Sigmoid colon (tissue), 7 donors: ENCODE measurements around the gene KRTDAP. TPM values are rescaled to one million over a fixed set of nuclear protein-coding genes. Genes with fewer than 3 reads are reported as not detected.
"Not testable (repeated sequence)": the region's sequence is repeated elsewhere in the genome, so short reads cannot be mapped to it uniquely, and the experiment has no call there.

Source experiments
- DNase-seq: peaks from one replicate; pipeline ENCODE4 v3.0.0-alpha.2; 2019
- H3K27ac ChIP-seq, 4 donors: fragments of 200-600 bp; sonication (generic); one replicate each; pipeline ENCODE4 v1.5.1; 2016 to 2019; ENCODE audit warnings: mild to moderate bottlenecking in 1 of 4
- H3K27me3 ChIP-seq, 3 donors: fragments of 200-600 bp; sonication (generic); one replicate each; pipeline ENCODE4 v1.5.1; 2019; ENCODE audit warnings: mild to moderate bottlenecking in 1 of 3
- H3K36me3 ChIP-seq, 4 donors: fragments of 200-600 bp; sonication (generic); one replicate each; pipeline ENCODE4 v1.5.1; 2016 to 2019
- H3K4me1 ChIP-seq, 4 donors: fragments of 200-600 bp; sonication (generic); one replicate each; pipeline ENCODE4 v1.5.1; 2017 to 2019
- H3K4me3 ChIP-seq, 4 donors: fragments of 200-600 bp; sonication (generic); one replicate each; pipeline ENCODE4 v1.5.1; 2017 to 2019; ENCODE audit warnings: mild to moderate bottlenecking in 2 of 4, moderate library complexity in 1 of 4
- H3K9me3 ChIP-seq, 4 donors: fragments of 200-600 bp in 3 of 4; sonication (generic) in 3 of 4; one replicate each; pipeline versions ENCODE4 v1.5.1 to v1.6.1; 2013 to 2019
- EP300 ChIP-seq, 4 donors: sonication (generic); formaldehyde crosslinking; IDR thresholded peaks; one replicate each; pipeline ENCODE4 v1.6.1; 2017; ENCODE audit warnings: antibody characterized with exemption in 4 of 4
- POLR2A ChIP-seq, 2 donors: fragments of 450-650 bp; IDR thresholded peaks; one replicate each; pipeline ENCODE4 v1.6.1; 2016; ENCODE audit warnings: antibody characterized with exemption in 2 of 2, mild to moderate bottlenecking in 2 of 2, moderate library complexity in 2 of 2
- POLR2AphosphoS5 ChIP-seq, 4 donors: sonication (generic); formaldehyde crosslinking; IDR thresholded peaks; one replicate each; pipeline ENCODE4 v1.6.1; 2017; ENCODE audit warnings: antibody characterized with exemption in 4 of 4
- WGBS, 2 donors: extraction: QIAGEN DNeasy Blood & Tissue Kit; methylation state at CpG; one replicate each; pipeline ENCODE4 v1.1.7; 2013; 5-methylcytosine and 5-hydroxymethylcytosine counted together
- intact Hi-C: fragments of 100-400 bp; cut with DNase I; formaldehyde crosslinking; loops from one replicate; pipeline ENCODE4 v1.15.1; 2023
- polyA plus RNA-seq, 3 donors: library from polyadenylated mRNA; stranded (reverse); fragments of 200-250 nt; gene quantifications; one replicate each; pipeline ENCODE4 v1.2.3, GENCODE V29; 2013
- total RNA-seq, 4 donors: library from RNA; depleted of rRNA; stranded (reverse); fragments of >200 nt; gene quantifications; one replicate each; pipeline ENCODE4 v1.1.0, GENCODE V29; 2016
- TF ChIP-seq, protein P1 (sequence below), 4 experiments: fragments of 450-650 bp in 3 of 4; fragments of 200-600 bp in 1 of 4; IDR thresholded peaks; one replicate each; pipeline ENCODE4 v1.5.1; 2016 to 2019; ENCODE audit warnings: antibody characterized with exemption in 4 of 4, mild to moderate bottlenecking in 3 of 4, moderate library complexity in 2 of 4
- donor health status: healthy with polysubstance abuse.
- donor health status: Bipolar disorder and iron deficiency.
- donor health status: healthy.

Gene KRTDAP
- total and polyA plus RNA-seq, 7 donors: not detected

DNA sequence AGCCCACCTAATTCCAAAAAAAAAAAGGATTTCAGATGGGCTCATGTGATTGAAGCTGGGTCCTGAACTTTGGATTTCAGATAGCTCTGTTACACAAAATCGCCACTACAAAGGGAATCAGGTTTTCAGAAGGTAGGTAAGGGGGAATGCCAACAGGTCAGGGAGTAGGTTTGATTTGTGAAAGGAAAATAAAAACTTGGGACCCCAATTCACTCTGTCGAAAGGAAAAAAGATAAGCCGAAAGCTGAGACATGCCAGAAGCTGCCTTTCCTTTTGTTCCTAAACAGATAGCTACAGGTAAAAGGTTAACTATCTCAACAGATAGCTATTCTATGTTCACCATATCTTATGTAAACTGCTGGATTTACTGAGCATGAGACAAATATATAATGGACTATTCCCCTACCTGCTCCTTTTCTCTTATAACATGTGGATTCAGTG lies 4.0 kb downstream of the KRTDAP start:
- 22 to 68% methylated on average over 3 of the region's 3 CpGs for WGBS, 2 donors
- Histone ChIP-seq H3K27me3 (peaks cover 0 to 9% (median 0%) of the 10 kb centered on the region in 3 donors), H3K9me3 (no peaks in the 10 kb centered on the region), H3K4me1 (no peaks in the 10 kb centered on the region), H3K27ac (no peak overlapping the region), H3K36me3 (no peaks in the 10 kb centered on the region), H3K4me3 (no peak overlapping the region)
- no peak for DNase-seq
- TF ChIP-seq EP300 (IDR thresholded peaks at IDR 0.05): no peak
- no peak for TF ChIP-seq POLR2A (IDR thresholded peaks at IDR 0.05)
- TF ChIP-seq POLR2AphosphoS5 (IDR thresholded peaks at IDR 0.05): no peak
- intact Hi-C loops: no loop called here

DNA sequence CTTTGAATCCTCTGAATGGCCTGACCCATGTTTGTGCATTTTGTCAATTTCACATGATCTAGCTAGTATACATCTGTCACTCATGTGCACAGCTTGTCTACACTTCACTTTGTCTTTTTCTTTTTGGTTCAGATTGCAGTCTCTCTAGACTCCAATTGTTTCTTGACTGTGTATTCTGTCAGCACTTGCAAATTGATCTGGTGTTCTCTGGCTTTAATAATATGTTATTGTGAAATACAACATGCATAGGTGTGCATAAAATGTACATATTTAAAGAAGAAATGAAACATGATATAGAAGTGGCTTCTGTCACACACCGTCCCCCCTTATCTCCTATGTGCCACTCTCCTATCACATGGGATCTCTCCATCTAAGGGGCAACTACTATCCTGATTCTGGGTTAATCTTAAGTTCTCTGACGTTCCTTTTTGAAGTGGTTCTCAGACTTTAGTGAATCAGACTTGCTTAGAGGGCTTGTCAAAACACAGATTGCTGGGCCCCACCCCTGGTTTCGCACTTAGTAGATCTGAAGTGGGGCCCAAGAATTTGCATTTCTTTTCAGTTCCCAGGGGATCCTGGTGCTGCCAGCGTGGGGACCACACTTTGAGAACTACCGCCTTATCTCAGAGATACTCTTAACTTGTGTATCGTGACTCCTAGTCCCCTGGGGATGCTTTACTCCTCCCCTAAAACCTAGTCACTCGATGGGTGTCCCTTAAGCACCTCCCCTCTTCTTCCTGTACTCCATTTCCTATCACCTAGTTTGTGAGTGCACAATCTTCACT lies 5.8 kb downstream of the KRTDAP start:
- Histone ChIP-seq H3K36me3 (no peaks in the 10 kb centered on the region), H3K27me3 (peaks cover 0 to 4% (median 0%) of the 10 kb centered on the region in 3 donors), H3K4me3 (no peak overlapping the region), H3K9me3 (no peaks in the 10 kb centered on the region), H3K4me1 (no peaks in the 10 kb centered on the region), H3K27ac (no peak overlapping the region)
- intact Hi-C loops: no loop called here
- no peak for DNase-seq
- 65 to 88% methylated on average over 7 of the region's 7 CpGs for WGBS, 2 donors
- TF ChIP-seq EP300 (IDR thresholded peaks at IDR 0.05): no peak
- TF ChIP-seq, protein P1, sequence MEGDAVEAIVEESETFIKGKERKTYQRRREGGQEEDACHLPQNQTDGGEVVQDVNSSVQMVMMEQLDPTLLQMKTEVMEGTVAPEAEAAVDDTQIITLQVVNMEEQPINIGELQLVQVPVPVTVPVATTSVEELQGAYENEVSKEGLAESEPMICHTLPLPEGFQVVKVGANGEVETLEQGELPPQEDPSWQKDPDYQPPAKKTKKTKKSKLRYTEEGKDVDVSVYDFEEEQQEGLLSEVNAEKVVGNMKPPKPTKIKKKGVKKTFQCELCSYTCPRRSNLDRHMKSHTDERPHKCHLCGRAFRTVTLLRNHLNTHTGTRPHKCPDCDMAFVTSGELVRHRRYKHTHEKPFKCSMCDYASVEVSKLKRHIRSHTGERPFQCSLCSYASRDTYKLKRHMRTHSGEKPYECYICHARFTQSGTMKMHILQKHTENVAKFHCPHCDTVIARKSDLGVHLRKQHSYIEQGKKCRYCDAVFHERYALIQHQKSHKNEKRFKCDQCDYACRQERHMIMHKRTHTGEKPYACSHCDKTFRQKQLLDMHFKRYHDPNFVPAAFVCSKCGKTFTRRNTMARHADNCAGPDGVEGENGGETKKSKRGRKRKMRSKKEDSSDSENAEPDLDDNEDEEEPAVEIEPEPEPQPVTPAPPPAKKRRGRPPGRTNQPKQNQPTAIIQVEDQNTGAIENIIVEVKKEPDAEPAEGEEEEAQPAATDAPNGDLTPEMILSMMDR (IDR thresholded peaks at IDR 0.05): no peak
- no peak for TF ChIP-seq POLR2AphosphoS5 (IDR thresholded peaks at IDR 0.05)

DNA sequence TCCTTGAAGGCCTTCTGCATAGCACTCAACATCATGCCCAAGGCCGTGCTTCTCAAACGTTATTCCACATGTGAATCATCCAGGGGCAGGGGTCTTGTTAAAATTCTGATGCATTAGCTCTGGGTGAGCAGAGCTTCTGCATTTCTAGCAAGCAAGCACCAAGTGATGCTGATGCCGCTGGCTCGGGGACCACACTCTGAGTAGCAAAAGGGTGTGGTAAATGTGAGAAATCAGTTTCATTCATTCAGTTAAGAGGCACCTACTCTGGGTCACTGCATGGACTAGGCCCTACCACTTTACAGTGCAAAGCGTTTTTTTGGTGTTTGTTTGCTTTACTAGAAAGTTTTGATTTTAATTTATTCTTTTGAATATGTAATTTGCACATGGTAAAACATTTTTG lies 7.2 kb downstream of the KRTDAP start:
- intact Hi-C loops: no loop called here
- 84 to 88% methylated on average over 5 of the region's 5 CpGs for whole genome bisulfite sequencing, 2 donors

DNA sequence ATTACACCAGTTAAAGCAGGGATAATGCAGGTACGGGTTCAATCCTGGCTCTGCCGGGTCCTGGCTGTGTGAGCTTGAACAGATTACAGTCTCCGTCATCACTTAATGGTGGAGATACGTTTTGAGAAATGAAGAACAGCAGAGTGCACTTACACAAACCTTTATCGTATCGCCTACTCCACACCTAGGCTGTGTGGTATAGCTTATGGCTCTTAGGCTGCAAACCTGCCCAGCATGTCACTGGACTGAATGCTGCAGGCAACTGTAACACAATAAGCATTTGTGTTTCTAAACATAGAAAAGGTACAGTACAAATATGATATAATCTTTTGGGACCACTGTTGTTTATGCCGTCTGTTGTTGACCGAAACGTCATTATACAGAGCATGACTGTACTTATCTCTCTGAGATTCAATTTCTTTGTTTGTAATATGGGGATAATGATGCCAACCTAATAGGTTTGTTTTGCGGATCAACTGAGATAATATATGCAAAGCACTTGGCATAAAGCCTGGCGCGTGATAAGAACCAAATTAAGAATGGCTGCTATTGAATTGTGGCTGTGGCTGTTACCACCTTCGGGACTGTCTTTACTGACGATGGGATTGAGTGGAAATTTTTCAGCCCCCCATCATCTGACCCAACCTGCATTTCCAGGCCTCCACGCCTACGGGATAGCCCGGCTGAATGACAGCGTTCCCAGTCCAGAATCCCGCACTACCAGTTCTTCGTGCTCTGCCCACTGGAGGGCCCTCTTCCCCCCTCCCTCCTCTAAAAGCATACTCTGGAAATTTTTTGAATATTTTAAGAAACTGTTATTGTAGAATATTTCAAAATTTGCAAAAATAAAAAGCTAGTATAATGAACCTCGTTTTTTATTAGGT lies 11.2 kb downstream of the KRTDAP start:
- H3K36me3 ChIP-seq: no peaks in the 10 kb centered on the region
- H3K4me1 ChIP-seq: no peaks in the 10 kb centered on the region
- no peak overlapping the region for H3K27ac ChIP-seq
- no peak overlapping the region for H3K4me3 ChIP-seq
- WGBS, 2 donors: 50 to 81% methylated on average over 21 of the region's 21 CpGs
- no peaks in the 10 kb centered on the region for H3K27me3 ChIP-seq
- no peak for DNase-seq
- TF ChIP-seq EP300 (IDR thresholded peaks at IDR 0.05) (no peak), POLR2AphosphoS5 (IDR thresholded peaks at IDR 0.05) (no peak), POLR2A (IDR thresholded peaks at IDR 0.05) (no peak)
- TF ChIP-seq, protein P1 (IDR thresholded peaks at IDR 0.05): no peak
- intact Hi-C loops: no loop called here
- H3K9me3 ChIP-seq: no peaks in the 10 kb centered on the region

More for the DNA sequence above, 7.2 kb downstream of the KRTDAP start:
- Histone ChIP-seq H3K36me3 (no peaks in the 10 kb centered on the region), H3K9me3 (no peaks in the 10 kb centered on the region), H3K27ac (no peak overlapping the region), H3K27me3 (no peaks in the 10 kb centered on the region), H3K4me1 (no peaks in the 10 kb centered on the region), H3K4me3 (no peak overlapping the region)
- no peak for DNase-seq
- TF ChIP-seq POLR2AphosphoS5 (IDR thresholded peaks at IDR 0.05) (no peak), EP300 (IDR thresholded peaks at IDR 0.05) (no peak)
- TF ChIP-seq, protein P1 (IDR thresholded peaks at IDR 0.05): no peak

DNA sequence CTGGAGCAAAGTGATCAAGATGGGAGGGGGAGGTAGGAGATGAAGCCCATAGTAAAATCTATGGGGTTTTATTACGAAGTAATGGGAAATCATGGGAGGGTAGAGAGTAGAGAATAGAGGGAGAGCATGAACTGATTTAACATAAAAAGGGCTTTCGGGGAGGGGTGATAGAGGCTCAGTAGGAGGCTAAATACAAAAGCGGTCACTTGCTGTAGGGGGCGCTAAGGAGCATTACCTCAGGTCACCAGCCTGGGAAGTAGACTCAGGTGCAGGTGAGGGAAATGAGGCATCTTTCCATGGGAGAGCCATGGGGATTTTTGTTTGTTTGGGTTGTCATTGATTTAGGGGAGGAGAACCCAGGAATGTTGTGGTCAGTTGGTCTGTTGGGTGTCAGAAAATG lies 14.1 kb downstream of the KRTDAP start:
- no peak for DNase-seq
- Histone ChIP-seq H3K9me3 (no peaks in the 10 kb centered on the region), H3K27me3 (no peaks in the 10 kb centered on the region), H3K36me3 (no peaks in the 10 kb centered on the region), H3K4me1 (no peaks in the 10 kb centered on the region), H3K27ac (no peak overlapping the region), H3K4me3 (no peak overlapping the region)
- intact Hi-C loops: no loop called here
- TF ChIP-seq POLR2AphosphoS5 (IDR thresholded peaks at IDR 0.05) (no peak), POLR2A (IDR thresholded peaks at IDR 0.05) (no peak), EP300 (IDR thresholded peaks at IDR 0.05) (no peak)
- TF ChIP-seq, protein P1 (IDR thresholded peaks at IDR 0.05): no peak
- 65 to 70% methylated on average over 4 of the region's 4 CpGs for WGBS, 2 donors

DNA sequence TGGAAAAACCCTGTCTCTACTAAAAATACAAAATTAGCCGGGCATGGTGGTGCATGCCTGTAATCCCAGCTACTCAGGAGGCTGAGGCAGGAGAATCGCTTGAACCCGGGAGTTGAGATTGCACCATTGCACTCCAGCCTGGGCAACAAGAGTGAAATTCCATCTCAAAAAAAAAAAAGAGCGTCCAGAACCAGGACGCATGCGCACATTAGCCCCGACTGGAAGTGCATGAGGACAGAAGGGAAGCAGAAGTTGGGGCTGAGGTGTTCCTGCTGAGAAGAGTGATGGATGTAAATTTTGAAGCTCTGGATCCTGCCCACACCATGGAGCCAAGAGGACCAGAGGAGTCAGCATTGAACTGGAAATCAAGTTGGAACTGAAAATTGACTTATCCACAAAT lies 15.7 kb downstream of the KRTDAP start:
- H3K4me3 ChIP-seq, H3K36me3 ChIP-seq, intact Hi-C loops, H3K27ac ChIP-seq, H3K27me3 ChIP-seq, DNase-seq, H3K9me3 ChIP-seq, H3K4me1 ChIP-seq: not testable (repeated sequence)
- WGBS, 2 donors: 88 to 95% methylated on average over 7 of the region's 7 CpGs
